Suppressor macrophage (primary cell): Measurements from ENCODE around the gene TANK.
"Not testable (repeated sequence)": the region's sequence is repeated elsewhere in the genome, so short reads cannot be mapped to it uniquely, and the experiment has no call there.

Experiments
- DNase-seq, 4 experiments: peaks; one replicate each; pipeline ENCODE4 v3.0.0-alpha.2; 2020 to 2022

TANK gene

GRCh38 chr2:161279230-161279815, 119.1 kb downstream of the TANK start:
- DNase-seq, result not testable (repeated sequence)

GRCh38 chr2:161280906-161281323, 120.7 kb downstream of the TANK start:
- DNase-seq, result peak in 3 of 4 experiments; percentile 7 to 34 (median 8)

- DNase-seq, result not testable (repeated sequence)
These were observed 121.5 kb downstream of the TANK start for GRCh38 chr2:161281615-161282310.

- DNase-seq, result not testable (repeated sequence)
These were observed 122.0 kb downstream of the TANK start for GRCh38 chr2:161282311-161282644.

- DNase-seq, result no peak
These were observed 123.7 kb downstream of the TANK start for GRCh38 chr2:161283926-161284325.
